Sigmoid colon (tissue), 4 donors: Measurements from ENCODE around the gene OR56A1.

Experiments used
- POLR2A ChIP-seq, 2 donors: fragments of 450-650 bp; IDR thresholded peaks; one replicate each; pipeline ENCODE4 v1.6.1; 2016; ENCODE audit warnings: antibody characterized with exemption in 2 of 2, mild to moderate bottlenecking in 2 of 2, moderate library complexity in 2 of 2
- POLR2AphosphoS5 ChIP-seq, 4 donors: sonication (generic); formaldehyde crosslinking; IDR thresholded peaks; one replicate each; pipeline ENCODE4 v1.6.1; 2017; ENCODE audit warnings: antibody characterized with exemption in 4 of 4
- TF ChIP-seq, protein P1 (sequence below), 4 experiments: fragments of 450-650 bp in 3 of 4; fragments of 200-600 bp in 1 of 4; IDR thresholded peaks; one replicate each; pipeline ENCODE4 v1.5.1; 2016 to 2019; ENCODE audit warnings: antibody characterized with exemption in 4 of 4, mild to moderate bottlenecking in 3 of 4, moderate library complexity in 2 of 4

DNA sequence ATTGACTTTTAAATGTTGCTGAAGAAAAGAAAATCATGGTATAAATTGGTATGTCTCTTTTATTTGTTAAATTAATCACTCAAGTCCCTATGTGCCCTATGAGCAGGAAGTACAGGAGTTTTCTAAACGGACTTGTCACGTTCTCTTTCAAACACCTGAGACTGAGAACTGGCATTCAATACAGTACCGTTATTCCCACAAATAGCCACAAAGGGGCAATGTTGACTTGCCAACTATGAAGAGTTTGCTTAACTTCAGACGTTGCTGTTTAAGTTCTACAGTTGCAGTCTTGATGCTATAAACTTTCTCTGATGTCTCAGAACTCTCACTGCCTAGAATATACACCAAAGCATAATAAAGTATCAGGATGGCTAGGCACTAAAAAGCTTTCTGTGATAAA is 7.6 kb downstream of the OR56A1 start:
- TF ChIP-seq, protein P1, sequence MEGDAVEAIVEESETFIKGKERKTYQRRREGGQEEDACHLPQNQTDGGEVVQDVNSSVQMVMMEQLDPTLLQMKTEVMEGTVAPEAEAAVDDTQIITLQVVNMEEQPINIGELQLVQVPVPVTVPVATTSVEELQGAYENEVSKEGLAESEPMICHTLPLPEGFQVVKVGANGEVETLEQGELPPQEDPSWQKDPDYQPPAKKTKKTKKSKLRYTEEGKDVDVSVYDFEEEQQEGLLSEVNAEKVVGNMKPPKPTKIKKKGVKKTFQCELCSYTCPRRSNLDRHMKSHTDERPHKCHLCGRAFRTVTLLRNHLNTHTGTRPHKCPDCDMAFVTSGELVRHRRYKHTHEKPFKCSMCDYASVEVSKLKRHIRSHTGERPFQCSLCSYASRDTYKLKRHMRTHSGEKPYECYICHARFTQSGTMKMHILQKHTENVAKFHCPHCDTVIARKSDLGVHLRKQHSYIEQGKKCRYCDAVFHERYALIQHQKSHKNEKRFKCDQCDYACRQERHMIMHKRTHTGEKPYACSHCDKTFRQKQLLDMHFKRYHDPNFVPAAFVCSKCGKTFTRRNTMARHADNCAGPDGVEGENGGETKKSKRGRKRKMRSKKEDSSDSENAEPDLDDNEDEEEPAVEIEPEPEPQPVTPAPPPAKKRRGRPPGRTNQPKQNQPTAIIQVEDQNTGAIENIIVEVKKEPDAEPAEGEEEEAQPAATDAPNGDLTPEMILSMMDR (IDR thresholded peaks at IDR 0.05) = peak in 3 of 4 experiments; percentile 22 to 45 (median 42)
- TF ChIP-seq POLR2A (IDR thresholded peaks at IDR 0.05) = no peak
- TF ChIP-seq POLR2AphosphoS5 (IDR thresholded peaks at IDR 0.05) = no peak
